Natural killer cell treated with Interleukin-12 subunit alpha and Interleukin-12 subunit beta and Interleukin-15 and Interleukin-18, amount 100 ng/mL, for 72 hours (primary cell): ENCODE results near the gene GAP43. TPM values are rescaled to one million over a fixed set of nuclear protein-coding genes. Genes with fewer than 3 reads are reported as not detected.

Experiments
- ATAC-seq, 2 donors: fragments of 150-1000 bp; cut with Tn5 transposase in 1 of 2; sonication (Bioruptor Pico), chemical (Tn5 transposase) in 1 of 2; 2 replicates each; pipeline ENCODE4 v1.10.0; 2021
- DNase-seq: peaks from one replicate; pipeline ENCODE4 v3.0.0; 2022; ENCODE audit warnings: low spot score
- H3K27ac Mint-ChIP-seq, 2 donors: 1 replicate in 1 of 2; 2 replicates in 1 of 2; pipeline ENCODE4 v1.8.0; 2022; ENCODE audit warnings: mixed read lengths in 2 of 2, mild to moderate bottlenecking in 1 of 2, moderate library complexity in 1 of 2
- H3K27me3 Mint-ChIP-seq, 2 donors: 1 replicate in 1 of 2; 2 replicates in 1 of 2; pipeline ENCODE4 v1.8.0; 2022; ENCODE audit warnings: mixed read lengths in 2 of 2
- H3K36me3 Mint-ChIP-seq: one replicate; pipeline ENCODE4 v1.8.0; 2022; ENCODE audit warnings: mixed read lengths
- H3K4me1 Mint-ChIP-seq, 2 donors: 1 replicate in 1 of 2; 2 replicates in 1 of 2; pipeline ENCODE4 v1.8.0; 2022; ENCODE audit warnings: low read depth in 2 of 2, mixed read lengths in 2 of 2, mild to moderate bottlenecking in 1 of 2
- H3K4me3 Mint-ChIP-seq: one replicate; pipeline ENCODE4 v1.8.0; 2022; ENCODE audit warnings: mixed read lengths
- H3K9me3 Mint-ChIP-seq: 2 replicates; pipeline ENCODE4 v1.8.0; 2022; ENCODE audit warnings: mixed read lengths
- total RNA-seq, 2 donors: library from RNA; stranded (reverse); gene quantifications; one replicate each; pipeline ENCODE4 v1.2.3, GENCODE V29; 2022

GAP43 gene
- total RNA-seq, 2 donors from 2014 or later: 0.50 TPM; not detected in 1

DNA sequence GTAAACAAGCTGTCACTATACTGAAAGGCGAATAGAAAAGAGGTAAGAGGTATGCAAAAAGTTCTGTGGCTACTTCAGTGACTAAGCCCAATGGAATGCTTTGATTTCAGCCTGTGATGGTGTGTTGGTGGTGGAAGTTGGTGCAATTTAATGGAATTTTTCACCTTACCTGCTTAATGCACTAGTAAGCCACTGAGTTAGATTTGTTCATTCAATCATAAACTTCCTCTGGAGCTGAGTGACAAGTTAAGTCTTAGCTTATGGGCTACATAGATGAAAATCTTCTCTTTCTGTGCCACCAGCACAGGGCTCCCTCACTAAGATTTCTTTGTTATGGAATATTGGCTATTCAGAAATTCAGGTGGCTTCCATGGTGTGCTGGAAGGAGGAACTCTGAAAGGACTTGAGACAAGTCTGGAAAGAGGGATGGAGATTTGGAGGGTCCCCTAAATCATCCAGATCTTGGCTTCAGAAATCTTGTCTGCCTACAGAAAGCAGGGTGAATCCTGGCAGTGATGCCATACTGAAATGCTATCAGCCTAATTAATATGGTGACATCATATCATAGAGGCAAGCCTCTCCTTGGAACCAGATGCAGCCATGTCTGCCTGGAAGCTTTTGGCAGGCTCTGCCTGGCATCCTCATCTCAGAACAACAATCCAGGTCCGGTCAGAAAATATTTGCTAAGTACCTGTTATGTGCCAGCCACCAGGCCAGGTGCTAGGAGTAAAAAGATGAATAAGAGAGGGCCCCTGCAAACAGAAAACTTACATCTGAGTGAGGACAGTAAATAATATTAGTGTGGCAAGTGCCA is 8.1 kb upstream of the GAP43 start:
- no peak overlapping the region for H3K27ac Mint-ChIP-seq

DNA sequence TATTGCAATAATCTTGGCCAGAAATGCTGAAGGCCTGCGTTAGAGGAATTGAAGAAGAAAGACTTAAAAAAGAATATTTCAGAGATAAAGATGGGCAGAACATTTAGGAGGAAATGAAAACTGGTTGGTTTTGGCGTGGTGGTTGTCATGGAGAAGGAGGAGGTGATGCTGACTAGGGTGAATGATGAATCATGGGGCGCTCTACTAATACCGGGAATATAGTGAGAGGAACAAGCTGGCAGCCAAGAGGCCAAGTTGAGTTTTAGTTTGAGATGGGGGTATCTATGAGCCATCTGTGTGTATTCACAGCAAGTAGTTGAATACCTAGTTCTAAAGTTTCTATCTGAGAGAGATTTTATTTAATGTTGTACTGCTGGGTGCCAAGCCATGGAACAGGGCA is 6.8 kb upstream of the GAP43 start:
- ATAC-seq (peak in 1 of 2 donors; percentile 86), DNase-seq (no peak)
- H3K4me3 Mint-ChIP-seq: peak overlapping the region; percentile 21
- H3K27ac Mint-ChIP-seq: no peak overlapping the region
- no peaks in the 10 kb centered on the region for H3K9me3 Mint-ChIP-seq
- H3K4me1 Mint-ChIP-seq: peaks cover 0 to 7% of the 10 kb centered on the region in 2 donors
- H3K36me3 Mint-ChIP-seq: no peaks in the 10 kb centered on the region
- H3K27me3 Mint-ChIP-seq: peaks cover 21 to 25% of the 10 kb centered on the region in 2 donors

More for the DNA sequence above, 8.1 kb upstream of the GAP43 start:
- no peaks in the 10 kb centered on the region for H3K9me3 Mint-ChIP-seq
- DNase-seq: no peak
- H3K4me1 Mint-ChIP-seq: peaks cover 0 to 7% of the 10 kb centered on the region in 2 donors
- peaks cover 21 to 36% of the 10 kb centered on the region in 2 donors for H3K27me3 Mint-ChIP-seq
- no peaks in the 10 kb centered on the region for H3K36me3 Mint-ChIP-seq
- no peak for ATAC-seq
- no peak overlapping the region for H3K4me3 Mint-ChIP-seq

DNA sequence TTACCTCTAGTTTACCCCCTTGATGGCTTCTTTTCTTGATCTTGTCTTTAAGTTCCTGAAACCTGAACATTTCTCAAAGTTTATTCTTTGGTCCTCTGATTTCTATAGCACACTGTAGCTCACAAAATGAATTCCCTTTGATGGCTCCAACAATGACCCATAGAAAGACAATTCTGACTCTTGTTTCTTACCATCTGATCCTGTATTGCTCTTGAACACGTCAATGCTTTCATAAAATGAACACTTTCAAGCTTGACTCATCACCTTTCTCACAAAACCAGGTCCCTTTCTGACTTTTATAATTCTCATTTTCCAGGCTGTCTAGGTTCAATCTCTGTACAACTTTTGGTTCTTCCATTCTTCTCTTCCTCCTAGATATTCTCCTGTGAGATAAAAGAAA is 5.7 kb upstream of the GAP43 start:
- Mint-ChIP-seq H3K27me3 (peaks cover 14 to 21% of the 10 kb centered on the region in 2 donors), H3K36me3 (no peaks in the 10 kb centered on the region), H3K4me3 (no peak overlapping the region), H3K4me1 (peaks cover 0 to 7% of the 10 kb centered on the region in 2 donors), H3K27ac (no peak overlapping the region), H3K9me3 (no peaks in the 10 kb centered on the region)
- peak in 1 of 2 donors; percentile 60 for ATAC-seq
- DNase-seq: no peak

DNA sequence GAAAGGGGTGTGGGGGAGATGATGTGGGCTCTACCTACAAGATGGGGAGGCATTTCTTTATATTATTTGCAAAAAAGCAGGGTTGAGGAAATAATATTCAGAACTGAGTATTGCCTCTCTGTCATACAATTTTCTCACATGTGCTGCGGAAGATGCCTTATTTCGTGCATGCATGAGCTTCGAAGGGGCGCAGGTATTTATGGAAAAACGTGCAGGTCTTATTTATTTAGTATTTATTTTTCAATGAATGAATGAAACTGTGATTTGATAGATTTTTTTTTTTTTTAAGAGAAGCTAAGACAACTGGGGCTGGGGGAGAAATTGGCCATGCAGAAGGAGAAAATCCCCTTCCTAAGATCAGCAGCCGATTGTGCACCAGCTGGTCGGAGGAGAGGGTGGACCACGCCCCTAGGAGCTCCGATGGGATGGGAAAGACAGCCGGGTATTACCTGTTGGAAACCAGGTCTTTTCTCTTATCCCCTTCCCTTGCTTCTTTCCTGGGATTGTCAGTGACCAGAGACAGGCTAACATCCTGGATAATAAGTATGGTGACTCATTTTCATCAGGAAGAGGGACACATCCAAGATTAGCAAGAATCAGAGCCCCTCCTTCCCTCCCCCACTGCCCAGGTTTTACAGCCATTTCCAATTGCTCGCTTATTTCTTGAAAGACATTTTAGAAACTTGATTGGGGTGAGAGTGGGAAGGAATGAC is 875 bp downstream of the GAP43 start:
- DNase-seq (no peak), ATAC-seq (no peak)
- H3K36me3 Mint-ChIP-seq: no peaks in the 10 kb centered on the region
- peaks cover 31 to 33% of the 10 kb centered on the region in 2 donors for H3K27me3 Mint-ChIP-seq
- peaks cover 3 to 10% of the 10 kb centered on the region in 2 donors for H3K4me1 Mint-ChIP-seq
- H3K27ac Mint-ChIP-seq: no peak overlapping the region
- peak overlapping the region; percentile 30 for H3K4me3 Mint-ChIP-seq
- H3K9me3 Mint-ChIP-seq: no peaks in the 10 kb centered on the region

DNA sequence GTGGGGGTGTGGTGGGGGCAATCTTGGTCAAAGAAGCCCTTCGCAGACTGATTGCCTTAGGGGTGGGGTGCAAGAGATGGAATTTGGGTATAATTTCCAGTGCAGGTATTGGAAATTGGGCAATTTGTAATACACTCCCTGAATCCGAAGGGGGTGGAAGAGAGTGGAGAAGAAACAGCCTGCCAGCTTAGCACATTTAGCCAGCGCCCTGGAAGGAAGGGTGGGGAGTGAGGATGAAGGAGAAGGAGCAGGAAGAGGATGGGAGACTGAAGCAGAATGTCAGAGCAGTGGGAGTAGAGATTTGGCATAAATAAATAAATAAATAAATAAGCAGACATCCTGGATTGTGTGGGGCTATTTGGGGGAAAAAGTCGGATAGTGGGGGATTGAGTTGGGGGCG is 1.6 kb downstream of the GAP43 start:
- H3K4me3 Mint-ChIP-seq: no peak overlapping the region
- peaks cover 3 to 10% of the 10 kb centered on the region in 2 donors for H3K4me1 Mint-ChIP-seq
- DNase-seq: no peak
- H3K27me3 Mint-ChIP-seq: peaks cover 29 to 31% of the 10 kb centered on the region in 2 donors
- no peak for ATAC-seq
- no peaks in the 10 kb centered on the region for H3K9me3 Mint-ChIP-seq
- no peaks in the 10 kb centered on the region for H3K36me3 Mint-ChIP-seq
- no peak overlapping the region for H3K27ac Mint-ChIP-seq

DNA sequence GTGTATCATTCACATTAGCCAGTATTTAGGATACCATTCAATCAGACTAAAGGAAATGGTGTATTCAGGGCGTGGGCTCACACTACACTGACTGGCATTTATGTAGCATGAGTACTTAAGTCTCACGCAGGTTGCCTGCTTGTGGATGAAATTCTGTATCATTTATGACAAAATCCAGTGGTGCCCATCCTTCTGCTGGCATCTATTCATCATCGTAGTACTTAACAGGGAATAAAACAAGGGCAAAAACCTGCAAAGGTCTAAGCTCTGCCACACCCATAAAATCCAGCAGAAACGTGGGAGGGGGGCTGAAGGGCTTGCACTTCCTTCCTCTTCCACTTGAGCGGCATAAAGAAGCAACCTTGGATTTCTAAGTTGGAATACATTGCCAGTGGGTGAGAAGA is 2.7 kb downstream of the GAP43 start:
- H3K4me1 Mint-ChIP-seq: peaks cover 3 to 10% of the 10 kb centered on the region in 2 donors
- peaks cover 31 to 32% of the 10 kb centered on the region in 2 donors for H3K27me3 Mint-ChIP-seq
- H3K4me3 Mint-ChIP-seq: no peak overlapping the region
- no peaks in the 10 kb centered on the region for H3K36me3 Mint-ChIP-seq
- no peaks in the 10 kb centered on the region for H3K9me3 Mint-ChIP-seq
- DNase-seq: no peak
- ATAC-seq: no peak
- H3K27ac Mint-ChIP-seq: no peak overlapping the region

DNA sequence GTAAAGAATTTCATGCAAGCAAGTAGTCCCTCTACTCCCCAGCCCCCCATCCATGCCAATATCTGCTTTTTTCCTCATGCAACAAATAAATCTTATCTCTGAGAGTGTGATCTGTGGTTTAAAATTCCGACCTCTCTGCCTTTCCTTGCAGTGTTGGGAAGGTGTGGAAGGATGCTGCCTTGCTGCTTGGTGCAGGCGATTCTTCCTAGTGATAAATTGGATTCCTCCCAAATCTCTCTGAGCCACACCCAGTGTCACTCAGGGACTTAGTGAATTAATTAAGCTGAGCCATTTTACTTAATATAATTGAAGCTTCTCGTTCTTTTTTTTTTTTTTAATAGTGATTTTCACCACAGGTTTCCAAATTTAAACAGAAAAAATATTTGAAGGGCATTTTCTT is 3.4 kb downstream of the GAP43 start:
- H3K9me3 Mint-ChIP-seq: no peaks in the 10 kb centered on the region
- H3K4me3 Mint-ChIP-seq: no peak overlapping the region
- H3K27ac Mint-ChIP-seq: no peak overlapping the region
- peaks cover 31 to 34% of the 10 kb centered on the region in 2 donors for H3K27me3 Mint-ChIP-seq
- ATAC-seq: no peak
- H3K4me1 Mint-ChIP-seq: peaks cover 3 to 10% of the 10 kb centered on the region in 2 donors
- no peaks in the 10 kb centered on the region for H3K36me3 Mint-ChIP-seq
- DNase-seq: no peak

DNA sequence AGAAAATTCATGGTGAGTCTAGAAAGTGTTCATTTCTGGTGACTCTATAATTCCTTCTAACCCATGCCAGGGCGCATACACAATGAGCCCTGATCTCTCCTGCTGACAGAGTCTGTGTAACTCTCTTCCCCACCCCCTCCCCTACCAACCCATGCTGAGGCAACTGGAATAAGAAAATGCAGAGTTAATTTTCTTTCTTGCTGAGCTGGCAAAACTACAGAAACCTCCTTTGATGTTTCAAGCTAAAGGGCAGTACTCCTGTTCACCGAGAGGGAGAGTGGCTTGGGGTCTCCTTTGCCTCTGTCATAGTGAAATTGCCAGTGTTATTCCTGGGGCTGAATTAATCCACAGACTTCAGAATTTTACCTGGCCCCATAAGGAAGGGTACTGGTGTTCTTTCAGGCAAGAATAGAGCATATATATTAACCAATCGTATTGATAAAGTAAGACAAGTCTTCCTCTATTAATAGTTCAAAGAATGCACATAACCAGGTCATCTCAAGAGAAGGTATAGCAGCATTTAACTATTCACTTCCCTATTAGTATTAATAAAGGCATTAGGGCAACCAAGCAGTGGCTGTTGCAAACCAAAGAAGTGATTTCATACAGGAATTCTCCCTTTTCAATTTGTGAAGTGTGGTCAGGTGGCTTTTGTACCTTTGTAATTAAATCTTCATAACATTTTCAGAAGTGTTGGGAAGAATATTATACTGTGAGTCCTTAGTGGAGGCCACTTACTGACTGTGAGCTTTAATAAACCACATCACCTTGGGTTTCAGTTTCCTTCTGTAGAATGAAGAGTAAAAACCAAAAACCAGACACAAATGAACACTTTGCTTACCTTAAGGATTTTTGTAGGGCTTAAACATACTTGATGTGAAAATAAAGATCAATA is 4.1 kb downstream of the GAP43 start:
- H3K36me3 Mint-ChIP-seq: no peaks in the 10 kb centered on the region
- peaks cover 3 to 10% of the 10 kb centered on the region in 2 donors for H3K4me1 Mint-ChIP-seq
- H3K4me3 Mint-ChIP-seq: no peak overlapping the region
- DNase-seq: no peak
- no peak overlapping the region for H3K27ac Mint-ChIP-seq
- no peak for ATAC-seq
- H3K9me3 Mint-ChIP-seq: no peaks in the 10 kb centered on the region
- H3K27me3 Mint-ChIP-seq: peaks cover 31 to 34% of the 10 kb centered on the region in 2 donors

DNA sequence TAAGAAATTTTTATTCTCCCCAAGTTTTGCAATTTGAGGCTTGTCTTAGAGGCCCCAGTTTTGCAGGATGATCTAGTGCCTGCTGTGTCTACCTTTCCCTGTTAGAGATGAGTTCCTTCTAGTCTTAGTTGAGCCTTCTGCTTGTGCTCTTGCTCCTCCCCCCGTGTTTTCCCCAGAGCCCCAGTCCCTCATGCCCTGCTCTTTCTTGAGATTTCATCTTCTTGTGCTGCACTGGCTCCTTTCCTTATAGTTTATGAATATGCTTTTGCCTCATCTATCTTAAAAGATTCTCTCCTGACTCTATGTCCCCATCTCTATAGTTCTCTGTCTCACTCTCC is 4.7 kb downstream of the GAP43 start:
- Mint-ChIP-seq H3K27ac (no peak overlapping the region), H3K4me1 (peaks cover 3 to 8% of the 10 kb centered on the region in 2 donors), H3K4me3 (no peak overlapping the region), H3K36me3 (no peaks in the 10 kb centered on the region), H3K9me3 (no peaks in the 10 kb centered on the region), H3K27me3 (peaks cover 27 to 34% of the 10 kb centered on the region in 2 donors)
- DNase-seq (no peak), ATAC-seq (no peak)

DNA sequence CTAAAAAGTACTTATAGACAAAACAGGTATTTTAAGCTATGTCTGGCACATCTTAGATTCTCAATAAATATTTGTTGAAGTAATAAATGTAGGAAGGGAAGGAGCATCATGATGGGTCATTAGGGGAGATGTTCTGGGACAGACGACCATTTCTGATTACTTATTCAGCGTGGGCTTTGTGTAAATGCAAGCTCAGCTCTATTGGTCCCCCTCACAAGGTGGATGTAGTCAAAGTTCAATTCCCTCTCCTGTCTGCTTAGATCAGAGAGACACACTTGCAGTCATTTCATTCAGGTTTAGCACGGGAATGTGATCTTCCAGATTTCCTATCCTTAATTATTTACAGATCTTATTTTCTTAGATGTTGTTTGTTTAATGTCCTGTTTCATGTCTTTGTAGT is 7.5 kb downstream of the GAP43 start:
- Mint-ChIP-seq H3K27ac (no peak overlapping the region), H3K4me1 (no peaks in the 10 kb centered on the region), H3K27me3 (peaks cover 6 to 18% of the 10 kb centered on the region in 2 donors), H3K9me3 (no peaks in the 10 kb centered on the region), H3K36me3 (no peaks in the 10 kb centered on the region), H3K4me3 (no peak overlapping the region)
- ATAC-seq: no peak
- DNase-seq: no peak

DNA sequence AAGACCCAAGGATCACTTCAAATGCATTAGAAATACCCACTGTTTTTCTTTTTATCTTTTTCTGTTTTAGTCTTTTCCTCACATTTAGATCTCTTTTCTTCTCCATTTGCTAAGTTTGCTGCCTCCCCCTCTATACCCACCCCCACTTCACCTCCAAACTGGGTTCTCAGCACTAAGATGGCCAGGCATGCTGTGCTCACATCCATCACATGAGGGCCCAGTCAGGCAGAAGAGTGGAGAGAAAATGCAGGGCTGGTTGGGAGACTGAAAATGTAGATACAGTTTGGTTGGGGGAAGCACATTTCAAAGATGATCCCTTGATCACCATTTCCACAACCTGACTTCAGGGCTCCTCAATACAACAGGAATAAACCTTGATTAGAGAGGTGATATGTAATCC is 8.7 kb downstream of the GAP43 start:
- no peak for ATAC-seq
- H3K27me3 Mint-ChIP-seq: peaks cover 0 to 12% of the 10 kb centered on the region in 2 donors
- no peak for DNase-seq
- H3K4me3 Mint-ChIP-seq: no peak overlapping the region
- H3K9me3 Mint-ChIP-seq: no peaks in the 10 kb centered on the region
- no peaks in the 10 kb centered on the region for H3K4me1 Mint-ChIP-seq
- no peak overlapping the region for H3K27ac Mint-ChIP-seq
- no peaks in the 10 kb centered on the region for H3K36me3 Mint-ChIP-seq

DNA sequence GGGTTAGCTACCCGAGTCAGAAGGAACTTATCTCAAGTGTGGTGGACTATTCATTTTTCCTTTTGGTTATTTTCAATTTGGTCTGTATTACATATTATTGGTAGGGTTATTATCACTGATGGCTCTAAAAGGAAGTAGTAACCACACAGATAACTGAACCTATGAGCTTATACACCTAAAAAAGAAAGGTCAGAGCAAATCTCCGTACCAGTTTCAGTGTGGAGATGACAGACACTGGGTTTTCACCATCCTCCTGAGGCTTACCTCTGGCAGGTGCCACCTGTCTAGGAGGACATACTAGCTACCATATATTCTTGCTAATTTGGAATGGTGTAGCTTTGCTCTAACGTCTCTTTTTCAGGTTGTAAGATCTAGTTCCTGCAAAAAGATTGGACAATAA is 10.2 kb downstream of the GAP43 start:
- Mint-ChIP-seq H3K9me3 (no peaks in the 10 kb centered on the region), H3K27me3 (peaks cover 0 to 14% of the 10 kb centered on the region in 2 donors), H3K4me3 (no peak overlapping the region), H3K4me1 (no peaks in the 10 kb centered on the region), H3K27ac (no peak overlapping the region), H3K36me3 (no peaks in the 10 kb centered on the region)
- ATAC-seq (no peak), DNase-seq (no peak)

DNA sequence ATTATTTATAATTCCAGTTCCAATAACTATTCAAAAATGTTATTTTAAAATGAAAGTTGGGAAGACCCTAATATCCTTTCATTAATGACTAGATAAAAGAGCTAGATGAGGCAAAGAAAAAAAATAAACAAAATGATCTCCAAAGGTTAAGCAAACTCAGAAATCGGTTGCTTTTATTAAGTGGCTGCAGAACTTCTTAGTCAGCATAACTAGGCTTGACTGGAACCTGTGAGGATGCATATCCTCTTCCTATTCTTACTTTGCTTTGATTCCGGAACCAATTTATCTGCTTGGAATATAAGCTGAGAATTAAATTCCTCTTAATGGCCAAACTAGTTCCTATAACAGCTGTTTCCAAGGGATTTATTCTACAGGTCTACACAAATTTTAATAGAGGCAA is 10.7 kb downstream of the GAP43 start:
- ATAC-seq: no peak

More for the DNA sequence above, 10.7 kb downstream of the GAP43 start:
- DNase-seq: no peak
- H3K36me3 Mint-ChIP-seq: no peaks in the 10 kb centered on the region
- H3K27ac Mint-ChIP-seq: no peak overlapping the region
- peaks cover 0 to 16% of the 10 kb centered on the region in 2 donors for H3K27me3 Mint-ChIP-seq
- no peak overlapping the region for H3K4me3 Mint-ChIP-seq
- no peaks in the 10 kb centered on the region for H3K4me1 Mint-ChIP-seq
- peaks cover 3% of the 10 kb centered on the region for H3K9me3 Mint-ChIP-seq
